ENCODE measurements around the gene LIN52.
A peak's percentile ranks its signal among the peaks of the same experiment; 100 is the strongest.

The LIN52 gene, protein sequence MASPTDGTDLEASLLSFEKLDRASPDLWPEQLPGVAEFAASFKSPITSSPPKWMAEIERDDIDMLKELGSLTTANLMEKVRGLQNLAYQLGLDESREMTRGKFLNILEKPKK

GRCh38 chr14:74084277-74085046, at the start of gene LIN52, which contains the start of gene ALDH6A1:
Gene LIN52, plus strand, starts transcription at chr14:74084956. Its CDS starts 19 bp downstream, at chr14:74084975.
Gene ALDH6A1, minus strand, starts transcription at chr14:74084453. Its CDS starts 59 bp downstream, at chr14:74084394.
- DNase-seq: peak; percentile 100

- no peak for DNase-seq
Observed at GRCh38 chr14:74035556-74035955, 49.2 kb upstream of the LIN52 start.

DNA sequence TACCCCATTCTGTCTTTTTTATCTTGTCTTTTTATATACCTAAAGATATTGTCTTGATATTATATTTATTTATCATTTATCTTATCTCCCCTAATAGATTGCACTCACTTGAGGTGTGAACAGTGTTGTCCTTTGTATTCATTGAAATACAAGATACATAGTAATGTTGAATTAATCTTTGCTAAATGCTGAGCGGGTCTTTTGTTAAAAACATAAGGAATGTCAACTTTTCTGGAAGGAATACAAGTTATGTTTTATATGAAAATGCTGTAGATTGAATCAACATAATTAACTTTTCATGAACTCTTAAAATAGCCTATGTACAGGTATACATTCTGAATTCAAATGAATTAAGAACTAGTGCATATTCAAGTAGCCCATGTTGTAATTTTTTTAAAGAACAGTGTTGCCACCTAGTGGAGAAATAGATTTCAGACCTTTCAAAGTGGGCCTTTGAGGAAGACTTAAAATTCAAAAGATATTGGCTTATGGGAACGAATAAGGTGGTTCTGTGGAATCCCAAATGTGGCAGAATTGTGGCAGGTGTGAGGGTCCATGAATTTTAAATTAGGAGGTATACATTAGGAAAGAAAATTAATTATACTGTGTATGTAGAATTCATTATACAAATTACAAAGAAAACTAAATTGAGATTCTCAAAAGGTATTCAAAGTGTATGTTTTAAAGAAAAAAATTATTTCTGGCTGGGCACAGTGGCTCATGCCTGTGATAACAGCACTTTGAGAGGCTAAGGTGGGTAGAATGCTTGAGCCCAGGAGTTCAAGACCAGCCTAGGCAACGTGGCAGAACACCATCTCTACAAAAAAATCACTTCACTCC, 46.5 kb upstream of the LIN52 start:
- DNase-seq: no peak

- DNase-seq: no peak
Observed at GRCh38 chr14:74042296-74042695, 42.5 kb upstream of the LIN52 start.

DNA sequence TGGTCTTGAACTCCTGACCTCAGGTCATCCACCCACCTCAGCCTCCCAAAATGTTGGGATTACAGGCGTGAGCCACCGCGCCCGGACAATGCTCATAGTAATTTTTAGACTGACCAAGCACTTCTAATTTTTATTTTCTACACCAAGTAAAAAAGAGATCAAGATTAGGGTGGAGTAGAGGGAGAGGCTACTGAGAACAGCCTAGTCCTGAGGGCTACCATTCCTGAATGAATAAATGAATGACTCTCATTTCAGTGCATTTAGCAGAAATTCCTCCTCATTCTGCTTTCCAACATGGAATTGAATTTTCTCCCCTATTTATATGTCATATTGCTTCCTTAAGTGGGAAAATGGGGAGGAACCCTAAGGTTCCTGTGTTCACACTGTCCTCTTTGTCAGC, 39.2 kb upstream of the LIN52 start:
- DNase-seq: no peak

DNA sequence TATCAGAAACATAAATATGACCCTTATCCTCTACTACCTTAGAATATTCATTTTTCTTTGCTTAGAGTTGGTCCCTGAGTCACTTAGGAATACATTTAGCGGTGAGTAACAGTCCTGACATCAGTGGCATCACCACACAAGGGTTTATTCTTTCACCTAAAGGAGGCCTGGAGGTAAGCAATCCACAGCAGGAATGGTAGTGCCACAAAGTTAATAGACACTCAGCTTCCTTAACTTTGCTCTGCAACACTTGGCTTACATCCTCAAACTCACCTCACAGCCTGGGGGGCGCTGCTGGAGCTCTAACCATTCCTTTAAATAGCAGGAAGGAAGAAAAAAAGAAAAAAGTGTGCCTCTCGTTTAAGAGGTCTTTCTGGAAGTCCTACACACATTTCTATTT, 36.5 kb upstream of the LIN52 start:
- no peak for DNase-seq

DNA sequence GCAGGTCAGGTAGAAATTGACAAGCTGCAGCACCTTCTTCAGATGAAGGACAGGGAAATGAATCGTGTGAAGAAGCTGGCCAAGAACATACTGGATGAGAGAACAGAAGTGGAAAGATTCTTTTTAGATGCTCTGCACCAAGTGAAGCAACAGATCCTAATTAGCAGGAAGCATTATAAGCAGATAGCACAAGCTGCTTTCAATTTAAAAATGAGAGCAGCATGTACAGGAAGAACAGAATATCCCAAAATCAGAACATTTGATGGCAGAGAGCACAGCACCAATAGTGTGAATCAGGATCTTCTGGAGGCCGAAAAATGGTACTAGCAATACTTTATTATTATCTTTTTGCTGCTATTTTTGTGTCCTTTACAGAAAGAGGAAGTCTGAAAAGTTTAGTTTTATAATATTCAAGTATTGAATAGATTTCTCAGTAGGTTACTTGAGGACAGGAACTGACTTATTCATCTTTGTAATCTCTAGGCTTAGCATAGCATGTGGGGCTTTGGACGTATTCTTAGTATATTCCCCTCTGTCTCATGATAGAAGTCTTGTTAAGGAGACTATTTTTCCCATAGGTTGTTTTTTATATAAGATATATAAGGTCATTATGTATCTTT, 34.8 kb upstream of the LIN52 start:
- no peak for DNase-seq

GRCh38 chr14:74062809-74063150, 22.0 kb upstream of the LIN52 start:
- no peak for DNase-seq

- no peak for DNase-seq
Observed at GRCh38 chr14:74064426-74064825, 20.3 kb upstream of the LIN52 start.

- no peak for DNase-seq
Observed at GRCh38 chr14:74064883-74065282, 19.9 kb upstream of the LIN52 start.

- no peak for DNase-seq
Observed at GRCh38 chr14:74065746-74066575, 18.8 kb upstream of the LIN52 start.

GRCh38 chr14:74077401-74077800, 7.4 kb upstream of the LIN52 start:
- no peak for DNase-seq

DNA sequence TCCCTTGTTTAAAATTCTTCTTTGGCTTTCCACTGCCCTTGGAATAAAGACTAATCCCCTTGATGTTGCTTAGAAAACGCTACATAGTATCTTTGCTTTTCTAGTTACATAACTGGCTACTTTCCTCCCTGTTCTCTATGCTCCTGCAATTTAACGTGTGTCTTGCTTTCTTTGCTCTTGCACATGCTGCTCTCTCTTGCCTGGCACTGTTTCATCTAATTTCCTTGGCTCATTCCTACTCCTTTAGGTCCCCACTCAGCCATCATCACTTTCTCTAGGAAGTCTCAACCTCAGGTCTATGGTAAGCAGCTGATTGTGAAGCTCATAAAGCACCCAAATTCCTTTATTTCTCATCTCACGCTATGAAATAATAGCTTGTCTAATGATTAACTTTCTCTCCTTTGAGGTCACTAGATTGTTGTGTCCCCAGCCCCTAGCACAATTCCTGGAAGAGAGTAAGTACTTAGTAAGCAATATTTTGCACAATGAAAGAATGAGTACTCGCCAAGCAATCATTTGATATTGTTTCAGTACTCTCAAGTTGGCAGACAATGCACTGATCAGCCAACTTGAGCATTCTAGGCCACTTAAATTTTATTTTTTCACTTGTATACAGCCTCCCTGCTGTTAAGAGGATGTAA, 3.8 kb upstream of the LIN52 start:
- DNase-seq: no peak

DNA sequence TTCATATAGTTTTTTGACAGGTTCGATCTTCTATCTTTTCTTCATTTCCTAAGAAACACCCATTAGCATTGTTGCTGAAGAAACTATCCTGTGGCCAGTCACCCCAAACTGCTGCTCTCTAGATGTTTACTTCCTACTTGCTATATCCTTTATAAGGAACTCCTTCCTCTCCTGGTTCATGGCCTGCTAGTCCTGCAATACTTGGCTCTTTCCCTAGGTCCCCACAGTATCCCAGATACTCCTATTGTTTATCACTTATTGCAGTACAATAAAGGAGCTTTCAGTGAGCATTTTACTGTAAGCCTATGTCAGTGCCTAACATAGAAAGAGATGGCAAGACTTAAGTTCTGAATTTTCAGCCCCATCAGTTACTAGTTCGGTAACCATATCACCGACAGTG, 3.3 kb upstream of the LIN52 start:
- no peak for DNase-seq

GRCh38 chr14:74083161-74083560, 1.6 kb upstream of the LIN52 start:
- no peak for DNase-seq

DNA sequence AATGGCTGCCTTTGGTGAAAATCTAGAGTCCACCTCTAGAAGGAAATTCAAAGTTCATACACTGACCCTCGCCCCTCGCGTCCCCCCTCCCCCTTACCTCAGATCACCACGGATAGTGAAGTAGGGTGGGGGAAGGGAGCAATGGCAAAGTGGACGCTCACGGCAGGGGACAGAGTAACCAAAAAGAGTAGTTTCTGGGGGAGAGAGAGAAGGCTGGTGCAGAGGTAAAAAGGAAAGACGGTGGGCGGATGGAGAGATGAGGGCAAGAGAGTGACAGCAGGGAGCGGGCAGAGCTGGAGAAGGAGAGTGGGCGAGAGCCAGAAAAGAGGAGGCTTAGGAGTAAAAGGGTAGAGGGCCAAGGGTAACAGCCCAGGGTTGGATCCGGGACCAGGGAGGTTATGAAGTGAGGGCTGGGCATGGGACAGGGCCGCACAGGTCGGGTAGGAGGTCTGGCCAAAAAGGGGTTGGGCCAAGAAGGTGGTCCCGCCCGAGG, 926 bp upstream of the LIN52 start:
- DNase-seq: no peak

DNA sequence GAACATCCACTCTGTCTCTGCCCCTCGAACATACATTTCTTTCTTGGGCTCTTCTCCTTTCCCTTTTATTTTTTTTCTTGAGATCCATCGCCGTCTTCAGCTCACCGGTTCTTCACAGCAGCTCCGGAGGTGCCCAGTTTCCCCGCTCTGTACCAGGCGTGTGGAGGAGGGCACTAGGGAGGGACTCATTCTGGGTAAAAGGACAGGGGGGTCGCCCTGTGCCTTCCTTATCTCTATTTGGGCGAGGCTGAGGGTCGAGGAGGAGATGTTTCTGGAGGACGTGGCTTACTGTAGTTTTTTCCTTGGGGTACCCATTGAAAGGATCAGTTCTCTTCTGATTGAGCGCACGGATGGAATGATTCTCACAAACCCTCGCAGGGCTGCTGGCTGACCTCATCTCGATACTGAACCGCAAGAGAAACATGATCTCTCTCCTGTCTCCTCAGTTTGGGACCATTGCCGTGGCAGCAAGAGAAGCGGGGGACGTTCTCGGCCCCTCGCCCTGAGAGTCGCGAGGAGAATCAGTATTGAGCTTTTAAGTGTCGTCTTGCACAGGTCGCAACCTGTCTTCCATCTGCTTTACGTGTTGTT, 386 bp downstream of the LIN52 start:
- no peak for DNase-seq

- no peak for DNase-seq
Observed at GRCh38 chr14:74085828-74086227, 1.1 kb downstream of the LIN52 start.

DNA sequence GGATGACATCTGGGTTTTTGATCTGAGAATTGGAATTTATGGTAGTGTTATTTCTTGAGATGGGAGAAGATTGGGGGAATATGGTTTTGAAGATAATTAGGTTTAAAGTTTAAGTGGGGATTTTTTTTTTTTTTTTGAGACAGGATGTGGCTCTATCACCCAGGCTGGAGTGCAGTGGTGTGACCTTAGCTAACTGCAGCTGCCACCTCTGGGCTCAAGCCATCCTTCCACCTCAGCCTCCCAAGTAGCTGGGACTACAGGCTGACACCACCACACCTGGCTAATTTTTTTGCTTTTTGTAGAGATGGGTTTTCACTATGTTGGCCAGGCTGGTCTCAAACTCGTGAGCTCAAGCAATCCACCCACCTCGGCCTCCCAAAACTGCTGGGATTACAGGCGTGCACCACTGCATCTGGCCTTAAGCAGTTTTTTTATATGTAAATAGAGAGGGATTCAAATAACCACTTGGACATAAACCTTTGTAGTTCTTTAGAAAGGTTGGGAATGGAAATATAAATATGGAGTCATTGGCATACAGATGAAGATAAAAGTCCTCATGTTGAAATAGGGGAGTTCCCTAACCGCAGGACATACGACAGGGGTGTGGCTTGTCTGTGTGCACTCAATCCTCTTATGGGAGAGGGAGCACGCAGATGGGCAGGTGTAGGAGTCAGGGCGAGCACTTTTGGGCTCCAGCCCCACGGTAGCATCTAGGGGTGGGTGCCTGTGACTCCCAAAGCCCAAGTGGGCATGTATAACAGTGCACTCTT, 4.7 kb downstream of the LIN52 start:
- DNase-seq: no peak

GRCh38 chr14:74105381-74105780, 20.6 kb downstream of the LIN52 start:
- no peak for DNase-seq

- DNase-seq: no peak
Observed at GRCh38 chr14:74109369-74109768, 24.6 kb downstream of the LIN52 start.
